Measurements from ENCODE around the gene KLF12.

The KLF12 gene

GRCh38 chr13:74103970-74104555 is 30.1 kb downstream of the KLF12 start:
- no peak for DNase-seq (ENCODE audit: low spot score)

DNA sequence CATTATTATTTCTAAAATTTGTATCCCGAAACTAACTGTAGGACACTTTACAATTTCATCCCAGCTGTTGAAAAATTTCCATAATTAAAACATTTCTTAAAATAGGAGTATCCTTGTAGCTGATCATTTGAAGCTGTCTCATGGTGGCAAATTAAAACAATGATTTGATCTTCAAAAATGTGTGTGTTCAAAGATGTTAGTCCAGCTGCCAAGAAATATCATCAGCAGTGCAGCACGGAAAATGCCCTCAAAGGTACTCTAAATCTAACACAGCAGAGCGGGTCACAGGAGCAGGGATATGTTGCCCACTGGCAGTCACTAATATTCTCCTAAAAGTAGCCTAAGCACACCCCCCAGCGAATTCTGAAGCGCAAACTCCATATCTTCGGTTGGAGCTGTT is 31.0 kb downstream of the KLF12 start:
- no peak for DNase-seq (ENCODE audit: low spot score)

GRCh38 chr13:74102691-74103090 is 31.5 kb downstream of the KLF12 start:
- DNase-seq (ENCODE audit: low spot score): no peak

- no peak for DNase-seq (ENCODE audit: low spot score)
Observed at GRCh38 chr13:74101436-74101835, 32.8 kb downstream of the KLF12 start.

GRCh38 chr13:74098077-74098476 is 36.1 kb downstream of the KLF12 start:
- DNase-seq (ENCODE audit: low spot score): no peak

DNA sequence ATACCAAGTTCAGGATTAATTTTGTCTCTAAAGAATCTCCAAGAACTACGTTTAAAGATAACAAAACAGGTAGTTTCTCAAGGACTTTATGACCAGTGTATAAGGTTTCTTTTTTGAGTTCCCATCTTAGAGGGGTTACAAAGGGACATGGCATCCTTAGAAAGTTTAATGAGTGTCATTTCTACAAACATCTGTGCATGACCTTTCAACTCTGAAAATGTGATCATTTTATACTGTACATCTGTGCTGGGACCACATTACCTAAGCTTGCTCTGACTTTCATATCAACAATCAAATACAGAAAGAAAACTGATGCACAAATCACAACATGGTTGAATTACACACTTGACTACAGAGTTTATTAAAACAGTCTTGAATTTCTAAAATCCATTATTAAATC is 37.1 kb downstream of the KLF12 start:
- DNase-seq (ENCODE audit: low spot score): no peak

DNA sequence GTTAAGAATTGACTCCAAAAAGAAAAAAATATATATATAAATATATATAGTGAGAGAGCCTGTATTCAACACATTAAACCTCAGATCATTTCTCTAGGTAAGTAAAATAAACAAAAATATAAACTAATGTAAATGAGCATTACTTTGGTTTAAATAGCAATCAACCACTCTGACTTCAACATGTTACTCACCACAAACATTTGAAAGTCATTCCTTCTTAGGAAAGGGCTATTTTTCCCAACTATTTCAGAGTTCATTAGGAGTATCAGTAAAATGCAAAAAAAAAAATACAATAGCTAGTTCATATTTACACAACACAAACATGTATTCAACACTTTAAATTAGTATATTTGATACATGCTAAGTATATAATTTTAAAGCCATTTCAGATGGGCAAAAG is 40.5 kb downstream of the KLF12 start:
- DNase-seq (ENCODE audit: low spot score): peak; percentile 20

DNA sequence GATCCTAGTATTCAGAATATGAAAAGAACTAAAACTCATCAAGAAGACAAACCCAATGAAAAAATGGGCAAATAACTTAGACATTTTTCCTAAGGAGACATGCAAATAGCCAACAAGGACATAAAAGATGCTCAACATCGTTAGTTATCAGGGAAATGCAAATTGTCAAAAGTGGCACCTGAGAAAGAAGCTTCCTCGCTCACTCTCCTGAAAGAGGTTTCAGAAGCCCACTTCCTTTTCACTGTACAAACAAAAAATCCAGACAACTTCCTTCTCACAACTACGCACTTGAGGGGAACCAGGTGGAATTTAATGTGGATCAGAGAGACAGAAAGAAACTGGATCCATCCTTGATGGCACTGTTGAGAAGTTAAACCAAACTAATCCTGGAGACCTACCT is 41.5 kb downstream of the KLF12 start:
- no peak for DNase-seq (ENCODE audit: low spot score)

- DNase-seq (ENCODE audit: low spot score): no peak
Observed at GRCh38 chr13:74090869-74091605, 43.2 kb downstream of the KLF12 start.

- DNase-seq (ENCODE audit: low spot score): no peak
Observed at GRCh38 chr13:74090397-74090796, 43.8 kb downstream of the KLF12 start.

GRCh38 chr13:74087357-74087756 is 46.8 kb downstream of the KLF12 start:
- DNase-seq (ENCODE audit: low spot score): no peak

All from GM03348 (cell line).